Measurements from ENCODE around the gene GNAQ. TPM values are rescaled to one million over a fixed set of nuclear protein-coding genes. Genes with fewer than 3 reads are reported as not detected.
A peak's percentile ranks its signal among the peaks of the same experiment; 100 is the strongest.

Gene GNAQ
- total and polyA plus RNA-seq, 2 of the 4 experiments (the other 2 are of a cell fraction): 23.1 to 50.7 TPM

GRCh38 chr9:77981332-77981731, 50.3 kb downstream of the GNAQ start:
- H3K27ac ChIP-seq (ENCODE audit: insufficient read depth, low read length): peak overlapping the region; percentile 13; the same call in 1 of the 2 replicates
- H3K36me3 ChIP-seq (ENCODE audit: control insufficient read depth, insufficient read depth, low read length): peaks cover 2% of the 10 kb centered on the region
- H3K23ac ChIP-seq (ENCODE audit: low read depth, low read length): no peak overlapping the region
- H2BK120ac ChIP-seq (ENCODE audit: low read depth, low read length): no peak overlapping the region
- peaks cover 10% of the 10 kb centered on the region for H3K4me1 ChIP-seq (ENCODE audit: control insufficient read depth, insufficient read depth, low read length)
- peaks cover 26 to 58% of the 10 kb centered on the region in 2 experiments for H3K79me1 ChIP-seq (ENCODE audit: low read depth in 1 of 2, low read length in 2 of 2)
- no peak overlapping the region for H2AK9ac ChIP-seq (replicated peaks; ENCODE audit: low read depth, low read length, poor library complexity)
- H3K4me2 ChIP-seq (ENCODE audit: low read depth, low read length): peak overlapping the region; percentile 69
- no peak overlapping the region for H2BK20ac ChIP-seq (ENCODE audit: low read depth, low read length)
- H2AK5ac ChIP-seq (ENCODE audit: low read depth, low read length): no peak overlapping the region
- peaks cover 10% of the 10 kb centered on the region; the same call in 1 of the 2 replicates for H4K20me1 ChIP-seq (ENCODE audit: insufficient read depth, low read length)
- H3K27me3 ChIP-seq (ENCODE audit: control insufficient read depth, insufficient read depth, low read length): no peaks in the 10 kb centered on the region
- dilution Hi-C loops (cut with HindIII; ENCODE audit: low sequenced_read_pairs, unreplicated experiment) (no loop called here), in situ Hi-C loops (cut with MboI; ENCODE audit: low sequenced_read_pairs) (no loop called here), intact Hi-C loops (cut with micrococcal nuclease) (no loop called here)
- no peak overlapping the region for H3K18ac ChIP-seq (ENCODE audit: low read depth, low read length)
- CTCF ChIA-PET: interaction anchor here (1.0 kb wide), 1 partner anchor 54 kb away, joined by 3 read pairs; no protein-coding TSS in a partner anchor
- peak; percentile 61 for DNase-seq
- no peak overlapping the region for H4K5ac ChIP-seq (ENCODE audit: low read depth, low read length)
- no peaks in the 10 kb centered on the region for H3K9me3 ChIP-seq (ENCODE audit: control insufficient read depth, insufficient read depth, low read length)
- H4K91ac ChIP-seq (ENCODE audit: insufficient read depth, low read depth, low read length): no peak overlapping the region
- no peak overlapping the region for H3K4me3 ChIP-seq (ENCODE audit: insufficient read depth, low read depth, low read length)
- no peak overlapping the region for H3K56ac ChIP-seq (ENCODE audit: extremely low read depth, insufficient read depth, low read length)
- H3K4ac ChIP-seq (ENCODE audit: low read depth, low read length): no peak overlapping the region
- no peak overlapping the region for H2AFZ ChIP-seq (replicated peaks; ENCODE audit: low read length, poor library complexity)
- WGBS, 2 experiments (ENCODE audit: extremely low coverage in 2 of 2, insufficient read length in 1 of 2): 7% methylated on average over 2 of the region's 2 CpGs; no CpG with 5 or more reads in 1 of the 2 experiments
- no peak overlapping the region for H2BK5ac ChIP-seq (ENCODE audit: low read depth, low read length, poor library complexity, severe bottlenecking)
- POLR2A ChIA-PET (ENCODE audit: unreplicated experiment): no interaction called here
- no peak overlapping the region for H2BK15ac ChIP-seq (ENCODE audit: low read depth, low read length)
- no peak overlapping the region for H3K9ac ChIP-seq (ENCODE audit: low read depth, low read length)
- H3K14ac ChIP-seq (replicated peaks; ENCODE audit: low read depth, low read length): 0 out of 2 replicates have a peak overlapping the region, but pooled peaks have one; percentile 4
- H3K9me1 ChIP-seq (ENCODE audit: insufficient read depth, low read length): peaks cover 5% of the 10 kb centered on the region; the same call in 1 of the 2 replicates
- ATAC-seq (ENCODE audit: low read depth): peak; percentile 85
- no peak overlapping the region for H4K8ac ChIP-seq (ENCODE audit: low read depth in 2 of 2, low read length in 2 of 2)
- no TSS peak for BruUV-seq (replicated peaks)
- TF ChIP-seq RAD21 (IDR thresholded peaks at IDR 0.05; ENCODE audit: low read length): no peak
- TF ChIP-seq ELK1 (IDR thresholded peaks at IDR 0.05; ENCODE audit: borderline replicate concordance, low read depth, low read length): no peak
- no peak for TF ChIP-seq FOS (IDR thresholded peaks at IDR 0.05; ENCODE audit: low read depth, low read length)
- no peak for TF ChIP-seq RCOR1 (IDR thresholded peaks at IDR 0.05; ENCODE audit: insufficient replicate concordance, low read length)

Data from IMR-90 (cell line).